ENCODE measurements around the gene MYMX.
A peak's percentile ranks its signal among the peaks of the same experiment; 100 is the strongest.

- peak in 1 of 2 donors; percentile 42 for TF ChIP-seq EP300 (IDR thresholded peaks at IDR 0.05)
- TF ChIP-seq CTCF (IDR thresholded peaks at IDR 0.05) = peak in 4 of 5 experiments; percentile 7 to 32 (median 14)
- peak in 1 of 2 donors; percentile 30 for TF ChIP-seq POLR2A (IDR thresholded peaks at IDR 0.05)
Observed at GRCh38 chr6:44223319-44224028, 6.7 kb downstream of the MYMX start, which contains the start of gene SLC29A1.

Data from tibial nerve (tissue), 4 donors.